IPS-18c (cell line): ENCODE data around the gene ADGRB2.
A peak's percentile ranks its signal among the peaks of the same experiment; 100 is the strongest.

Experiments used
- H3K4me3 ChIP-seq: 2 replicates; pipeline ENCODE4 v1.7.0; 2013; ENCODE audit warnings: low read depth, mild to moderate bottlenecking, low read length, moderate library complexity; ENCODE audit not compliant: insufficient read depth
- H3K9me3 ChIP-seq: one replicate; pipeline ENCODE4 v1.6.1; 2013; ENCODE audit warnings: mild to moderate bottlenecking, low read length, moderate library complexity; ENCODE audit not compliant: control insufficient read depth, insufficient read depth

Gene ADGRB2

GRCh38 chr1:31764312-31765040 is at the start of gene ADGRB2:
TSS of gene ADGRB2 (minus strand) at chr1:31764340. CDS start at chr1:31757221, 7,119 bp downstream.
- peak within 1 kb of the TSS; percentile 66 for H3K4me3 ChIP-seq
- no peaks in the 10 kb centered on the region for H3K9me3 ChIP-seq

- no peaks in the 10 kb centered on the region for H3K9me3 ChIP-seq
- H3K4me3 ChIP-seq = no peak overlapping the region
These were observed 48.2 kb upstream of the ADGRB2 start for GRCh38 chr1:31812158-31812829.

GRCh38 chr1:31811605-31812004 is 47.5 kb upstream of the ADGRB2 start:
- Histone ChIP-seq H3K4me3 (no peak overlapping the region), H3K9me3 (no peaks in the 10 kb centered on the region)

- no peaks in the 10 kb centered on the region for H3K9me3 ChIP-seq
- no peak overlapping the region for H3K4me3 ChIP-seq
These were observed 45.6 kb upstream of the ADGRB2 start for GRCh38 chr1:31809698-31810097.

- H3K9me3 ChIP-seq = no peaks in the 10 kb centered on the region
- no peak overlapping the region for H3K4me3 ChIP-seq
These were observed 43.3 kb upstream of the ADGRB2 start for GRCh38 chr1:31807273-31808048.

GRCh38 chr1:31805318-31805717 is 41.2 kb upstream of the ADGRB2 start:
- Histone ChIP-seq H3K4me3 (no peak overlapping the region), H3K9me3 (no peaks in the 10 kb centered on the region)

- Histone ChIP-seq H3K9me3 (no peaks in the 10 kb centered on the region), H3K4me3 (no peak overlapping the region)
These were observed 40.0 kb upstream of the ADGRB2 start for GRCh38 chr1:31804098-31804497.

- no peaks in the 10 kb centered on the region for H3K9me3 ChIP-seq
- no peak overlapping the region for H3K4me3 ChIP-seq
These were observed 39.5 kb upstream of the ADGRB2 start for GRCh38 chr1:31803610-31804009.

GRCh38 chr1:31802190-31803150 is 38.3 kb upstream of the ADGRB2 start:
- Histone ChIP-seq H3K9me3 (no peaks in the 10 kb centered on the region), H3K4me3 (no peak overlapping the region)

- H3K4me3 ChIP-seq = no peak overlapping the region
- no peaks in the 10 kb centered on the region for H3K9me3 ChIP-seq
These were observed 37.3 kb upstream of the ADGRB2 start for GRCh38 chr1:31801458-31801857.

GRCh38 chr1:31800674-31800967 is 36.5 kb upstream of the ADGRB2 start:
- Histone ChIP-seq H3K4me3 (no peak overlapping the region), H3K9me3 (no peaks in the 10 kb centered on the region)

- Histone ChIP-seq H3K9me3 (no peaks in the 10 kb centered on the region), H3K4me3 (no peak overlapping the region; the same call in 1 of the 2 replicates)
These were observed 35.9 kb upstream of the ADGRB2 start for GRCh38 chr1:31799895-31800673.

- Histone ChIP-seq H3K9me3 (no peaks in the 10 kb centered on the region), H3K4me3 (no peak overlapping the region)
These were observed 35.2 kb upstream of the ADGRB2 start for GRCh38 chr1:31799196-31799894.

- no peaks in the 10 kb centered on the region for H3K9me3 ChIP-seq
- no peak overlapping the region for H3K4me3 ChIP-seq
These were observed 34.5 kb upstream of the ADGRB2 start for GRCh38 chr1:31798433-31799195.

- Histone ChIP-seq H3K4me3 (no peak overlapping the region), H3K9me3 (no peaks in the 10 kb centered on the region)
These were observed 33.9 kb upstream of the ADGRB2 start for GRCh38 chr1:31798086-31798432.
